ENCODE data around the gene GATC.

GATC gene

GRCh38 chr12:120466560-120467315 is 20.5 kb downstream of the GATC start:
- peak; percentile 78 for DNase-seq (ENCODE audit: low read depth)
- H3K4me3 ChIP-seq (ENCODE audit: low read depth, low read length), result peak overlapping the region; percentile 93
- TF ChIP-seq MAX (IDR thresholded peaks at IDR 0.05; ENCODE audit: low read depth, low read length) (no peak), CTCF (IDR thresholded peaks at IDR 0.05; ENCODE audit: low read depth, low read length) (peak; percentile 64), MYC (IDR thresholded peaks at IDR 0.05; ENCODE audit: low read depth, low read length) (no peak), POLR2A (IDR thresholded peaks at IDR 0.05; ENCODE audit: extremely low read depth, insufficient read length) (no peak)

- peak overlapping the region; percentile 93 for H3K4me3 ChIP-seq (ENCODE audit: low read depth, low read length)
- TF ChIP-seq POLR2A (IDR thresholded peaks at IDR 0.05; ENCODE audit: extremely low read depth, insufficient read length) (no peak), MAX (IDR thresholded peaks at IDR 0.05; ENCODE audit: low read depth, low read length) (no peak), CTCF (IDR thresholded peaks at IDR 0.05; ENCODE audit: low read depth, low read length) (no peak), MYC (IDR thresholded peaks at IDR 0.05; ENCODE audit: low read depth, low read length) (no peak)
- no peak for DNase-seq (ENCODE audit: low read depth)
Measured at GRCh38 chr12:120467439-120467838, 21.2 kb downstream of the GATC start.

GRCh38 chr12:120468325-120468820 is 22.1 kb downstream of the GATC start:
- TF ChIP-seq MYC (IDR thresholded peaks at IDR 0.05; ENCODE audit: low read depth, low read length) (no peak), POLR2A (IDR thresholded peaks at IDR 0.05; ENCODE audit: extremely low read depth, insufficient read length) (no peak), CTCF (IDR thresholded peaks at IDR 0.05; ENCODE audit: low read depth, low read length) (no peak), MAX (IDR thresholded peaks at IDR 0.05; ENCODE audit: low read depth, low read length) (no peak)
- peak; percentile 88 for DNase-seq (ENCODE audit: low read depth)
- H3K4me3 ChIP-seq (ENCODE audit: low read depth, low read length), result peak overlapping the region; percentile 93

- no peak for DNase-seq (ENCODE audit: low read depth)
- peak; percentile 24 for TF ChIP-seq CTCF (IDR thresholded peaks at IDR 0.05; ENCODE audit: low read depth, low read length)
- no peak for TF ChIP-seq MAX (IDR thresholded peaks at IDR 0.05; ENCODE audit: low read depth, low read length)
- no peak for TF ChIP-seq POLR2A (IDR thresholded peaks at IDR 0.05; ENCODE audit: extremely low read depth, insufficient read length)
- TF ChIP-seq MYC (IDR thresholded peaks at IDR 0.05; ENCODE audit: low read depth, low read length), result no peak
Measured at GRCh38 chr12:120468821-120469449, 22.7 kb downstream of the GATC start.

GRCh38 chr12:120469450-120470149 is 23.4 kb downstream of the GATC start, which contains the start of gene SRSF9:
Gene SRSF9, minus strand, starts transcription at chr12:120469748. Its CDS starts 139 bp downstream, at chr12:120469609.
- DNase-seq (ENCODE audit: low read depth), result peak; percentile 99
- peak; percentile 74 for TF ChIP-seq MAX (IDR thresholded peaks at IDR 0.05; ENCODE audit: low read depth, low read length)
- peak; percentile 63 for TF ChIP-seq MYC (IDR thresholded peaks at IDR 0.05; ENCODE audit: low read depth, low read length)
- peak; percentile 92 for TF ChIP-seq POLR2A (IDR thresholded peaks at IDR 0.05; ENCODE audit: extremely low read depth, insufficient read length)
- TF ChIP-seq CTCF (IDR thresholded peaks at IDR 0.05; ENCODE audit: low read depth, low read length), result peak; percentile 91
- H3K4me3 ChIP-seq (ENCODE audit: low read depth, low read length), result peak within 1 kb of the TSS; percentile 93

More at GRCh38 chr12:120468821-120469449, 22.7 kb downstream of the GATC start:
- peak overlapping the region; percentile 93 for H3K4me3 ChIP-seq (ENCODE audit: low read depth, low read length)

Measured in NB4 (cell line).